Upper lobe of left lung (tissue), 6 donors: ENCODE results near the gene RCN2. TPM values are rescaled to one million over a fixed set of nuclear protein-coding genes. Genes with fewer than 3 reads are reported as not detected.

Experiments used
- ATAC-seq, 2 donors: fragments of 200-7000 bp; cut with Tn5 transposase; one replicate each; pipeline ENCODE4 v1.9.1; 2022; ENCODE audit warnings: mild to moderate bottlenecking in 2 of 2, moderate library complexity in 2 of 2; ENCODE audit not compliant: low FRiP score in 2 of 2
- DNase-seq, 2 donors: peaks; one replicate each; pipeline ENCODE4 v3.0.0-alpha.2; 2019 to 2020
- H3K27ac ChIP-seq, 4 donors: fragments of 200-600 bp; sonication (generic); one replicate each; pipeline ENCODE4 v1.5.1; 2016 to 2019
- H3K27me3 ChIP-seq, 4 donors: fragments of 200-600 bp; sonication (generic); one replicate each; pipeline ENCODE4 v1.5.1; 2017 to 2019
- H3K36me3 ChIP-seq, 4 donors: fragments of 200-600 bp; sonication (generic); one replicate each; pipeline ENCODE4 v1.5.1; 2016 to 2019
- H3K4me1 ChIP-seq, 4 donors: fragments of 200-600 bp; sonication (generic); one replicate each; pipeline ENCODE4 v1.5.1; 2018 to 2019
- H3K4me3 ChIP-seq, 4 donors: fragments of 200-600 bp; sonication (generic); one replicate each; pipeline ENCODE4 v1.5.1; 2017 to 2019; ENCODE audit warnings: mild to moderate bottlenecking in 2 of 4, moderate library complexity in 1 of 4
- H3K9me3 ChIP-seq, 4 donors: fragments of 200-600 bp; sonication (generic); one replicate each; pipeline ENCODE4 v1.5.1; 2018 to 2019
- CTCF ChIP-seq, 6 experiments: fragments of 450-650 bp in 4 of 6; fragments of 200-600 bp in 2 of 6; sonication (generic) in 2 of 6; IDR thresholded peaks; one replicate each; pipeline ENCODE4 v1.5.1; 2016 to 2019; ENCODE audit warnings: antibody characterized with exemption in 6 of 6
- EP300 ChIP-seq, 4 donors: sonication (generic); formaldehyde crosslinking; IDR thresholded peaks; one replicate each; pipeline ENCODE4 v1.5.1; 2017; ENCODE audit warnings: antibody characterized with exemption in 4 of 4, control low read depth in 2 of 4
- POLR2A ChIP-seq, 4 donors: fragments of 450-650 bp; IDR thresholded peaks; one replicate each; pipeline ENCODE4 v1.5.1; 2016 to 2017; ENCODE audit warnings: antibody characterized with exemption in 4 of 4, mild to moderate bottlenecking in 2 of 4
- POLR2AphosphoS5 ChIP-seq, 2 donors: sonication (generic); formaldehyde crosslinking; IDR thresholded peaks; one replicate each; pipeline ENCODE4 v1.5.1; 2017; ENCODE audit warnings: antibody characterized with exemption in 2 of 2
- WGBS, 2 donors: methylation state at CpG; one replicate each; pipeline ENCODE4 v1.1.5; 2017 to 2018; 5-methylcytosine and 5-hydroxymethylcytosine counted together
- total RNA-seq, 6 donors: library from RNA; depleted of rRNA in 4 of 6; stranded (reverse); fragments of >200 nt in 4 of 6; gene quantifications; one replicate each; pipeline versions ENCODE4 v1.1.0 to v1.2.1, GENCODE V29; 2016 to 2021
- donor health status: DM: no; HTN: no; CAD: no; lungs with moderate emphysema.
- donor health status: DM: no; HTN: yes; CAD: no; lungs with severe emphysema.

Gene RCN2
- total RNA-seq, 6 donors from 2014 or later: 17.8 to 43.9 (median 32.7) TPM

- Histone ChIP-seq H3K36me3 (no peaks in the 10 kb centered on the region), H3K27me3 (no peaks in the 10 kb centered on the region), H3K4me3 (no peak overlapping the region), H3K9me3 (no peaks in the 10 kb centered on the region), H3K27ac (no peak overlapping the region), H3K4me1 (no peaks in the 10 kb centered on the region)
- TF ChIP-seq EP300 (IDR thresholded peaks at IDR 0.05) (no peak), POLR2AphosphoS5 (IDR thresholded peaks at IDR 0.05) (no peak), CTCF (IDR thresholded peaks at IDR 0.05) (no peak), POLR2A (IDR thresholded peaks at IDR 0.05) (no peak)
- ATAC-seq (peak; percentile 56 to 84), DNase-seq (peak in 1 of 2 donors; percentile 50)
- 53 to 63% methylated on average over 12 to 21 of the region's 21 CpGs for WGBS, 2 donors
Measured at GRCh38 chr15:76972389-76973361, 41.1 kb downstream of the RCN2 start.

GRCh38 chr15:76973362-76973743 is 41.8 kb downstream of the RCN2 start:
- WGBS, 2 donors: 28% methylated on average over 4 of the region's 4 CpGs; no CpG with 5 or more reads in 1 of the 2 donors
- no peaks in the 10 kb centered on the region for H3K36me3 ChIP-seq
- H3K4me1 ChIP-seq: no peaks in the 10 kb centered on the region
- peak in 1 of 2 donors; percentile 52 for ATAC-seq
- H3K4me3 ChIP-seq: no peak overlapping the region
- no peaks in the 10 kb centered on the region for H3K27me3 ChIP-seq
- H3K9me3 ChIP-seq: no peaks in the 10 kb centered on the region
- no peak overlapping the region for H3K27ac ChIP-seq
- TF ChIP-seq POLR2AphosphoS5 (IDR thresholded peaks at IDR 0.05) (no peak), POLR2A (IDR thresholded peaks at IDR 0.05) (no peak), EP300 (IDR thresholded peaks at IDR 0.05) (no peak), CTCF (IDR thresholded peaks at IDR 0.05) (peak; percentile 11 to 48 (median 18))
- DNase-seq: no peak

GRCh38 chr15:76973906-76974305 is 42.4 kb downstream of the RCN2 start:
- ATAC-seq: no peak
- no peaks in the 10 kb centered on the region for H3K36me3 ChIP-seq
- H3K27ac ChIP-seq: no peak overlapping the region
- TF ChIP-seq POLR2A (IDR thresholded peaks at IDR 0.05) (no peak), EP300 (IDR thresholded peaks at IDR 0.05) (no peak), CTCF (IDR thresholded peaks at IDR 0.05) (no peak), POLR2AphosphoS5 (IDR thresholded peaks at IDR 0.05) (no peak)
- H3K27me3 ChIP-seq: no peaks in the 10 kb centered on the region
- no peaks in the 10 kb centered on the region for H3K9me3 ChIP-seq
- DNase-seq: no peak
- WGBS, 2 donors: 75 to 91% methylated on average over 2 of the region's 2 CpGs
- H3K4me3 ChIP-seq: no peak overlapping the region
- H3K4me1 ChIP-seq: no peaks in the 10 kb centered on the region

GRCh38 chr15:76974456-76975036 is 43.0 kb downstream of the RCN2 start:
- no peaks in the 10 kb centered on the region for H3K9me3 ChIP-seq
- no peak overlapping the region for H3K4me3 ChIP-seq
- no peaks in the 10 kb centered on the region for H3K36me3 ChIP-seq
- no peak overlapping the region for H3K27ac ChIP-seq
- H3K27me3 ChIP-seq: no peaks in the 10 kb centered on the region
- no peaks in the 10 kb centered on the region for H3K4me1 ChIP-seq
- DNase-seq (no peak), ATAC-seq (no peak)
- WGBS, 2 donors: 60 to 71% methylated on average over 2 to 4 of the region's 4 CpGs
- TF ChIP-seq EP300 (IDR thresholded peaks at IDR 0.05) (no peak), POLR2AphosphoS5 (IDR thresholded peaks at IDR 0.05) (no peak), CTCF (IDR thresholded peaks at IDR 0.05) (no peak), POLR2A (IDR thresholded peaks at IDR 0.05) (no peak)
